Measurements from ENCODE around the gene ZP2.
A peak's percentile ranks its signal among the peaks of the same experiment; 100 is the strongest.
"Not testable (repeated sequence)": the region's sequence is repeated elsewhere in the genome, so short reads cannot be mapped to it uniquely, and the experiment has no call there.

The ZP2 gene

GRCh38 chr16:21170116-21170515, 41.3 kb downstream of the ZP2 start:
- DNase-seq (ENCODE audit: low read depth): not testable (repeated sequence)

GRCh38 chr16:21169249-21169981, 42.0 kb downstream of the ZP2 start:
- no peak for DNase-seq (ENCODE audit: low read depth)

- no peak for DNase-seq (ENCODE audit: low read depth)
Observed at GRCh38 chr16:21167929-21168602, 43.3 kb downstream of the ZP2 start.

GRCh38 chr16:21167360-21167759, 44.0 kb downstream of the ZP2 start:
- no peak for DNase-seq (ENCODE audit: low read depth)

- no peak for DNase-seq (ENCODE audit: low read depth)
Observed at GRCh38 chr16:21166561-21166961, 44.8 kb downstream of the ZP2 start.

GRCh38 chr16:21164521-21165168, 46.7 kb downstream of the ZP2 start:
- no peak for DNase-seq (ENCODE audit: low read depth)

GRCh38 chr16:21163576-21163975, 47.8 kb downstream of the ZP2 start:
- DNase-seq (ENCODE audit: low read depth): no peak

- DNase-seq (ENCODE audit: low read depth): no peak
Observed at GRCh38 chr16:21162661-21163151, 48.7 kb downstream of the ZP2 start.

GRCh38 chr16:21161211-21161610, 50.2 kb downstream of the ZP2 start:
- no peak for DNase-seq (ENCODE audit: low read depth)

- no peak for DNase-seq (ENCODE audit: low read depth)
Observed at GRCh38 chr16:21160276-21160675, 51.1 kb downstream of the ZP2 start.

- no peak for DNase-seq (ENCODE audit: low read depth)
Observed at GRCh38 chr16:21159281-21159951, 52.0 kb downstream of the ZP2 start.

- peak; percentile 68 for DNase-seq (ENCODE audit: low read depth)
Observed at GRCh38 chr16:21158208-21159110, 52.9 kb downstream of the ZP2 start, which contains the start of gene LDAF1. Gene LDAF1 (plus strand): TSS chr16:21158674. CDS start chr16:21161183, 2,509 bp downstream.

- DNase-seq (ENCODE audit: low read depth): no peak
Observed at GRCh38 chr16:21157632-21158031, 53.7 kb downstream of the ZP2 start.

GRCh38 chr16:21156767-21157467, 54.5 kb downstream of the ZP2 start:
- DNase-seq (ENCODE audit: low read depth): peak; percentile 72

- DNase-seq (ENCODE audit: low read depth): not testable (repeated sequence)
Observed at GRCh38 chr16:21156011-21156410, 55.4 kb downstream of the ZP2 start.

GRCh38 chr16:21153124-21153729, 58.1 kb downstream of the ZP2 start:
- not testable (repeated sequence) for DNase-seq (ENCODE audit: low read depth)

GRCh38 chr16:21152160-21153030, 59.0 kb downstream of the ZP2 start:
- not testable (repeated sequence) for DNase-seq (ENCODE audit: low read depth)

GRCh38 chr16:21150375-21151001, 60.9 kb downstream of the ZP2 start, which contains the start of gene DNAH3:
Gene DNAH3 (minus strand): TSS chr16:21150846. CDS start chr16:21150319, 527 bp downstream.
- no peak for DNase-seq (ENCODE audit: low read depth)
